Suprapubic skin (tissue), 4 donors: ENCODE data around the gene CKM. TPM values are rescaled to one million over a fixed set of nuclear protein-coding genes. Genes with fewer than 3 reads are reported as not detected.

Experiments used
- DNase-seq, 2 donors: peaks; one replicate each; pipeline ENCODE4 v3.0.0-alpha.2; 2019; ENCODE audit warnings: low spot score in 2 of 2
- H3K27ac ChIP-seq: fragments of 200-600 bp; sonication (generic); one replicate; pipeline ENCODE4 v1.5.1; 2019
- H3K27me3 ChIP-seq: fragments of 200-600 bp; sonication (generic); one replicate; pipeline ENCODE4 v1.5.1; 2019
- H3K36me3 ChIP-seq: fragments of 200-600 bp; sonication (generic); one replicate; pipeline ENCODE4 v1.5.1; 2019
- H3K4me1 ChIP-seq: fragments of 200-600 bp; sonication (generic); one replicate; pipeline ENCODE4 v1.5.1; 2019
- H3K4me3 ChIP-seq: fragments of 200-600 bp; sonication (generic); one replicate; pipeline ENCODE4 v1.5.1; 2019; ENCODE audit warnings: mild to moderate bottlenecking
- H3K9me3 ChIP-seq: fragments of 200-600 bp; sonication (generic); one replicate; pipeline ENCODE4 v1.5.1; 2019
- CTCF ChIP-seq, 2 donors: fragments of 200-600 bp in 1 of 2; fragments of 450-650 bp in 1 of 2; sonication (generic) in 1 of 2; IDR thresholded peaks; one replicate each; pipeline ENCODE4 v1.5.1; 2016 to 2019; ENCODE audit warnings: antibody characterized with exemption in 2 of 2, mild to moderate bottlenecking in 1 of 2, moderate library complexity in 1 of 2
- EP300 ChIP-seq: sonication (generic); formaldehyde crosslinking; IDR thresholded peaks from one replicate; pipeline ENCODE4 v1.6.1; 2017; ENCODE audit warnings: antibody characterized with exemption
- POLR2A ChIP-seq, 2 donors: fragments of 450-650 bp; IDR thresholded peaks; one replicate each; pipeline ENCODE4 v1.6.1; 2017; ENCODE audit warnings: antibody characterized with exemption in 2 of 2, mild to moderate bottlenecking in 2 of 2, moderate library complexity in 2 of 2
- POLR2AphosphoS5 ChIP-seq, 3 donors: sonication (generic); formaldehyde crosslinking; IDR thresholded peaks; one replicate each; pipeline ENCODE4 v1.6.1; 2017; ENCODE audit warnings: antibody characterized with exemption in 3 of 3
- WGBS: methylation state at CpG from one replicate; pipeline ENCODE4 v1.1.5; 2018; 5-methylcytosine and 5-hydroxymethylcytosine counted together
- total RNA-seq, 4 donors: library from RNA; depleted of rRNA; stranded (reverse); fragments of >200 nt; gene quantifications; one replicate each; pipeline ENCODE4 v1.1.0, GENCODE V29; 2016

Gene CKM
- total RNA-seq, 4 donors from 2014 or later = not detected

DNA sequence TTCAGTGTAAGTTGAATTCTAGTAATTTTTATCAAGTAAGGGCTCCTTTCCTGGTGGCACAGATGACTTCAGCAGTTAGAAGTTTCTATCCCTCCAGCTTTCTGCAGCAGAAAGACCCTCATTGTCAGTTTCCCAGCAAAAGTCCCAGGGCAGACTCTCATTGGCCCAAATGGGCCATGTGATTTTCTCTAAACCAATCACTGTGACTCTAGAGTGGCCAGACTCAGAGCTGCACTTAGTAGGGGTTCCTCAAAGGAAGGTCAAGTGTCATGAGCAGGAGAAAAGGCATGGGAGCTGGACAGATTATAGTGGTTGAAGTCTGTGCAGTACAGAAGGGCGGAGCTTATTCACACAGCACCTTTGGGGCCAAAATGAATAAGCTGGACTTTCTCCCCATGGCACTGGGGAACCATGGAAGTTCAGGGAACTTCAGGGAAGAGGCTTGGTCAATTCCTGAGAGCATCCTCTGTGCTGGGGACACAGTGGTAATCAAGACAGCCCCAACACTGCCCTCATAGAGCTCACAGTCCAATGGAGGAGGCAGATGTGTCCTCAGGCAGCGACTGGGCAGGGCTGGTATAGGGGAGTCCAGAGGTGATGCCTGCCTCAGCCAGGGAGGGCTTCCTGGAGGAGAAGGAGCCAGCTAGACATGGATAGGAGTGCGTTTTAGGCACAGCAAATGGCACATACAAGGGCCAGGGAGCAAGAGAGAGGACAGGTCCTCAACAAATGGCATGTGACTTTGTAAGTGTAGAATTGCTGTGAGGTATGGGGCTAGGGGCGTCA, 18.3 kb downstream of the CKM start:
- WGBS = 70% methylated on average over 3 of the region's 4 CpGs
- Histone ChIP-seq H3K27ac (no peak overlapping the region), H3K9me3 (no peaks in the 10 kb centered on the region), H3K27me3 (no peaks in the 10 kb centered on the region), H3K4me1 (peaks cover 17% of the 10 kb centered on the region), H3K36me3 (peaks cover 21% of the 10 kb centered on the region), H3K4me3 (no peak overlapping the region)
- DNase-seq = no peak
- TF ChIP-seq EP300 (no peak), CTCF (IDR thresholded peaks at IDR 0.05) (no peak), POLR2A (IDR thresholded peaks at IDR 0.05) (no peak), POLR2AphosphoS5 (IDR thresholded peaks at IDR 0.05) (no peak)

DNA sequence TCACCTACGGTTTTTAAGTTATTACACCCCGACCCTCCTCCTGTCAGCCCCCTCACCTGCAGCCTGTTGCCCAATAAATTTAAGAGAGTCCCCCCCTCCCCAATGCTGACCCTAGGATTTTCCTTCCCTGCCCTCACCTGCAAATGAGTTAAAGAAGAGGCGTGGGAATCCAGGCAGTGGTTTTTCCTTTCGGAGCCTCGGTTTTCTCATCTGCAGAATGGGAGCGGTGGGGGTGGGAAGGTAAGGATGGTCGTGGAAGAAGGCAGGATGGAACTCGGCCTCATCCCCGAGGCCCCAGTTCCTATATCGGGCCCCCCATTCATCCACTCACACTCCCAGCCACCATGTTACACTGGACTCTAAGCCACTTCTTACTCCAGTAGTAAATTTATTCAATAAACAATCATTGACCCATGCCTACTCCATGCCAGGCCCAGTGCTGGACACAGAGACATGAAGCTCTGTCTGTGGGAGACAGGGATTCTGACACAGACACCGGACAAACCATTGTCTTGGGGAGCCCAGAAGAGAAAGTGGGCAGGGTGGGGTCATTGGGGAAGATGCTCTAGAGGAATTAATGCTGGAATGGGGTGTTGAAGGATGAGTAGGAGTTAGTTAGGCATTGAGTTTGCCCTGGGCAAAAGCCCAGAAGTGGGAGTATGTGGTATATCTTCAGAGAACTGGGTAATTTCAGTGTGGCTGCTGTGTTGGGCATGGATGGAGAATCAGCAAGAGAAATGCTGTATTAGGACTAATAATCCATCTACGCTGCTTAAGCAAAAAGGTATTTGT, 19.2 kb downstream of the CKM start:
- Histone ChIP-seq H3K9me3 (no peaks in the 10 kb centered on the region), H3K36me3 (peaks cover 27% of the 10 kb centered on the region), H3K4me3 (no peak overlapping the region), H3K4me1 (peaks cover 17% of the 10 kb centered on the region), H3K27me3 (no peaks in the 10 kb centered on the region), H3K27ac (no peak overlapping the region)
- no peak for TF ChIP-seq POLR2AphosphoS5 (IDR thresholded peaks at IDR 0.05)
- TF ChIP-seq EP300 = no peak
- no peak for TF ChIP-seq POLR2A (IDR thresholded peaks at IDR 0.05)
- TF ChIP-seq CTCF (IDR thresholded peaks at IDR 0.05) = no peak
- 96% methylated on average over 12 of the region's 12 CpGs for WGBS
- DNase-seq = no peak

GRCh38 chr19:45302416-45302815, 20.3 kb downstream of the CKM start:
- 92% methylated on average over 18 of the region's 27 CpGs for WGBS
- no peak for TF ChIP-seq EP300

GRCh38 chr19:45299719-45300118, 23.0 kb downstream of the CKM start:
- H3K27me3 ChIP-seq = no peaks in the 10 kb centered on the region
- H3K9me3 ChIP-seq = no peaks in the 10 kb centered on the region
- DNase-seq = no peak
- H3K36me3 ChIP-seq = peaks cover 47% of the 10 kb centered on the region
- 93% methylated on average over 5 of the region's 6 CpGs for WGBS
- H3K4me1 ChIP-seq = peaks cover 2% of the 10 kb centered on the region
- no peak overlapping the region for H3K4me3 ChIP-seq
- TF ChIP-seq POLR2AphosphoS5 (IDR thresholded peaks at IDR 0.05) (no peak), CTCF (IDR thresholded peaks at IDR 0.05) (no peak)
- no peak overlapping the region for H3K27ac ChIP-seq

More at GRCh38 chr19:45302416-45302815, 20.3 kb downstream of the CKM start:
- Histone ChIP-seq H3K36me3 (peaks cover 37% of the 10 kb centered on the region), H3K27me3 (no peaks in the 10 kb centered on the region), H3K27ac (no peak overlapping the region), H3K4me1 (peaks cover 17% of the 10 kb centered on the region), H3K9me3 (no peaks in the 10 kb centered on the region), H3K4me3 (no peak overlapping the region)
- no peak for DNase-seq

DNA sequence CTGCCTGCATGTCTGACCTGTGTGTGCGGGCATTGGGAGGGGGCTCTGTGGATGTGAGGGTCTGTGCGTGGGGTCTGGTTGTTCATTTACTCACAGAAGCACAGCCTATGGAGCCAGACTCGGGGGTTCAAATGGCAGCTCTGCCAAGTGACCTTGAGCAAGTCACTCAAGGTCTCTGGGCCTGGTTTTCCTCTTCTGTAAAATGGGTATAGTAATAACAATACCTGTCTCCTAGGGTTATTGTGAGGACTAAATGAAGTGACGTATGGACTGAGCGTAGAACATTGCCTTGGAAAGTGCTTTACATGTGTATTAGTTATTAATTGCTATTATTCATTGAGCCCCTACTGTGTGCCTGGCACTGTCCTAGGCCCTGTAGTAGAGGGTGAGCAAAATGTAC, 24.4 kb downstream of the CKM start:
- no peak for DNase-seq
- H3K27ac ChIP-seq = no peak overlapping the region
- peaks cover 47% of the 10 kb centered on the region for H3K36me3 ChIP-seq
- TF ChIP-seq POLR2A (IDR thresholded peaks at IDR 0.05) (no peak), EP300 (no peak), CTCF (IDR thresholded peaks at IDR 0.05) (no peak), POLR2AphosphoS5 (IDR thresholded peaks at IDR 0.05) (no peak)
- H3K4me1 ChIP-seq = peaks cover 9% of the 10 kb centered on the region
- WGBS = 92% methylated on average over 5 of the region's 5 CpGs
- H3K27me3 ChIP-seq = no peaks in the 10 kb centered on the region
- H3K9me3 ChIP-seq = no peaks in the 10 kb centered on the region
- H3K4me3 ChIP-seq = no peak overlapping the region
